Smooth muscle cell (in vitro differentiated cells): ENCODE results near the gene GOSR1. TPM values are rescaled to one million over a fixed set of nuclear protein-coding genes. Genes with fewer than 3 reads are reported as not detected.

Experiments used
- DNase-seq: peaks from one replicate; lab custom pipeline; 2025; ENCODE audit not compliant: unreplicated experiment; lab: John Stamatoyannopoulos, UW
- H2AFZ ChIP-seq: fragments of 200-600 bp; sonication (generic); 2 replicates; pipeline ENCODE4 v1.6.0; 2016; ENCODE audit warnings: antibody characterized with exemption, low read depth, mild to moderate bottlenecking
- H3F3A ChIP-seq: fragments of 200-600 bp; sonication (generic); 2 replicates; pipeline ENCODE4 v1.6.0; 2017; ENCODE audit warnings: antibody characterized with exemption, low read depth
- H3K27ac ChIP-seq: fragments of 200-600 bp; sonication (generic); 2 replicates; pipeline ENCODE4 v1.5.1; 2016; ENCODE audit warnings: low read depth, mild to moderate bottlenecking
- H3K27me3 ChIP-seq: fragments of 200-600 bp; sonication (generic); 2 replicates; pipeline ENCODE4 v1.6.1; 2016; ENCODE audit warnings: low read depth, mild to moderate bottlenecking
- H3K36me3 ChIP-seq: fragments of 200-600 bp; sonication (generic); 2 replicates; pipeline ENCODE4 v1.5.1; 2016; ENCODE audit warnings: low read depth
- H3K4me1 ChIP-seq: fragments of 200-600 bp; sonication (generic); 2 replicates; pipeline ENCODE4 v1.5.1; 2016; ENCODE audit warnings: low read depth
- H3K4me2 ChIP-seq: fragments of 200-600 bp; sonication (generic); 2 replicates; pipeline ENCODE4 v1.6.0; 2016; ENCODE audit warnings: mild to moderate bottlenecking
- H3K4me3 ChIP-seq: fragments of 200-600 bp; sonication (generic); 2 replicates; pipeline ENCODE4 v1.5.1; 2016; ENCODE audit warnings: mild to moderate bottlenecking
- H3K79me2 ChIP-seq: fragments of 200-600 bp; sonication (generic); 2 replicates; pipeline ENCODE4 v1.6.0; 2016; ENCODE audit warnings: low read depth, mild to moderate bottlenecking
- H3K9ac ChIP-seq: fragments of 200-600 bp; sonication (generic); 2 replicates; pipeline ENCODE4 v1.6.0; 2016; ENCODE audit warnings: low read depth
- H3K9me3 ChIP-seq: fragments of 200-600 bp; sonication (generic); replicated peaks from 2 replicates; pipeline ENCODE4 v1.5.1; 2016; ENCODE audit warnings: low read depth
- H4K20me1 ChIP-seq: fragments of 200-600 bp; sonication (generic); 2 replicates; pipeline ENCODE4 v1.6.0; 2016; ENCODE audit warnings: low read depth
- CTCF ChIP-seq: fragments of 200-600 bp; sonication (generic); IDR thresholded peaks from 2 replicates; pipeline ENCODE4 v1.5.1; 2017; ENCODE audit warnings: borderline replicate concordance, mild to moderate bottlenecking, antibody characterized with exemption; ENCODE audit not compliant: insufficient read depth, poor library complexity, severe bottlenecking
- WGBS: methylation state at CpG from one replicate; pipeline ENCODE4 v1.1.7; 2016; ENCODE audit warnings: low lambda C conversion rate; 5-methylcytosine and 5-hydroxymethylcytosine counted together
- polyA plus RNA-seq: library from polyadenylated mRNA; unstranded; fragments of >200 nt; fragmentation: Nextera tagmentation; extraction: Ambion mirVana; gene quantifications from 2 replicates; pipeline ENCODE4 v1.2.1, GENCODE V29; 2016
- total RNA-seq: library from RNA; depleted of rRNA; stranded (reverse); fragments of >200 nt; gene quantifications from 2 replicates; pipeline ENCODE4 v1.2.3, GENCODE V29; 2014

Gene GOSR1
- total and polyA plus RNA-seq, 2 experiments from 2014 or later: 48.3 to 81.0 TPM

- WGBS: 90% methylated on average over 2 of the region's 2 CpGs
- Histone ChIP-seq H3K4me2 (no peak overlapping the region), H3F3A (no peaks in the 10 kb centered on the region), H2AFZ (no peak overlapping the region), H3K4me3 (no peak overlapping the region), H3K9me3 (no peaks in the 10 kb centered on the region), H3K9ac (no peak overlapping the region), H3K4me1 (no peaks in the 10 kb centered on the region), H3K79me2 (no peaks in the 10 kb centered on the region), H4K20me1 (no peaks in the 10 kb centered on the region), H3K36me3 (no peaks in the 10 kb centered on the region), H3K27ac (no peak overlapping the region), H3K27me3 (no peaks in the 10 kb centered on the region)
- no peak for DNase-seq
- no peak for TF ChIP-seq CTCF
Measured at GRCh38 chr17:30530346-30531025, 53.3 kb downstream of the GOSR1 start.

DNA sequence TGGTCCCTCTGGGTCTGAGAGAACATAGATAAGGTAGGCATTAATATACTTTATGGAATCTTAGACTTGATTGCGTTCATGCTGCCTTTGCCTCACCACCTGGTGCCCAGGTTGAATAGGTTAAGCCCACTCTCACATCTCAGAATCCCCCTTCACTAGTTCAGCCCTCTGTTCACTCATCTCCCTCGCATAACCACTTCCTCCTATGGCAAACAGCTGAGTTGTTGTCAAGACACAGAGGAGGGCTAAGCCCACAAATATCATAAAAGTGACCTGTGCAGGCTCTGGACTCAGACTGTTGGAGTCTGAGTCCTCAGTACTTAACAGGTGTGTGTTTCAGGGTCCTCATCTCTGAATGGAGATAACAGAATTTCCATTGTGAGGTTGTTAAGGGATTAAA is 55.7 kb downstream of the GOSR1 start:
- no peaks in the 10 kb centered on the region for H3F3A ChIP-seq
- no peak overlapping the region for H3K4me3 ChIP-seq
- H3K4me1 ChIP-seq: no peaks in the 10 kb centered on the region
- H3K79me2 ChIP-seq: no peaks in the 10 kb centered on the region
- no peak overlapping the region for H3K9ac ChIP-seq
- no peak for DNase-seq
- no peaks in the 10 kb centered on the region for H3K9me3 ChIP-seq
- H3K27me3 ChIP-seq: no peaks in the 10 kb centered on the region
- H3K4me2 ChIP-seq: no peak overlapping the region
- no peak for TF ChIP-seq CTCF
- H4K20me1 ChIP-seq: no peaks in the 10 kb centered on the region
- H3K36me3 ChIP-seq: no peaks in the 10 kb centered on the region
- no peak overlapping the region for H3K27ac ChIP-seq
- H2AFZ ChIP-seq: no peak overlapping the region
- 92% methylated on average over 2 of the region's 2 CpGs for WGBS

GRCh38 chr17:30534298-30534697 is 57.1 kb downstream of the GOSR1 start:
- WGBS: 94% methylated on average over 11 of the region's 12 CpGs
- Histone ChIP-seq H3K27me3 (no peaks in the 10 kb centered on the region), H2AFZ (no peak overlapping the region), H3K79me2 (no peaks in the 10 kb centered on the region), H3K4me1 (no peaks in the 10 kb centered on the region), H3F3A (no peaks in the 10 kb centered on the region), H3K9ac (no peak overlapping the region), H3K36me3 (no peaks in the 10 kb centered on the region), H3K4me3 (no peak overlapping the region), H3K27ac (no peak overlapping the region), H3K9me3 (no peaks in the 10 kb centered on the region), H4K20me1 (no peaks in the 10 kb centered on the region), H3K4me2 (no peak overlapping the region)
- DNase-seq: no peak
- no peak for TF ChIP-seq CTCF
